ENCODE measurements around the gene ZNF629.

Gene ZNF629

GRCh38 chr16:30785126-30786106 lies 1.6 kb downstream of the ZNF629 start:
- no peak for DNase-seq

- no peak for DNase-seq
Observed at GRCh38 chr16:30784215-30784614, 2.8 kb downstream of the ZNF629 start.

- DNase-seq = no peak
Observed at GRCh38 chr16:30783280-30784109, 3.5 kb downstream of the ZNF629 start.

GRCh38 chr16:30782486-30783279 lies 4.3 kb downstream of the ZNF629 start:
- no peak for DNase-seq

- DNase-seq = no peak
Observed at GRCh38 chr16:30780549-30780948, 6.5 kb downstream of the ZNF629 start.

- DNase-seq = no peak
Observed at GRCh38 chr16:30780021-30780420, 7.0 kb downstream of the ZNF629 start.

GRCh38 chr16:30779596-30779995 lies 7.4 kb downstream of the ZNF629 start:
- no peak for DNase-seq

- no peak for DNase-seq
Observed at GRCh38 chr16:30778549-30779244, 8.3 kb downstream of the ZNF629 start.

GRCh38 chr16:30777591-30778297 lies 9.3 kb downstream of the ZNF629 start:
- no peak for DNase-seq

GRCh38 chr16:30775392-30776188 lies 11.4 kb downstream of the ZNF629 start:
- DNase-seq = peak; percentile 57

- DNase-seq = no peak
Observed at GRCh38 chr16:30775131-30775391, 11.9 kb downstream of the ZNF629 start.

- no peak for DNase-seq
Observed at GRCh38 chr16:30774367-30775130, 12.5 kb downstream of the ZNF629 start.

- no peak for DNase-seq
Observed at GRCh38 chr16:30773826-30774225, 13.2 kb downstream of the ZNF629 start.

- DNase-seq = no peak
Observed at GRCh38 chr16:30771726-30772125, 15.3 kb downstream of the ZNF629 start.

GRCh38 chr16:30769379-30770089 lies 17.5 kb downstream of the ZNF629 start:
- DNase-seq = no peak

GRCh38 chr16:30768583-30769181 lies 18.3 kb downstream of the ZNF629 start:
- DNase-seq = no peak

- peak; percentile 57 for DNase-seq
Observed at GRCh38 chr16:30767767-30768465, 19.1 kb downstream of the ZNF629 start.

- DNase-seq = no peak
Observed at GRCh38 chr16:30766933-30767284, 20.1 kb downstream of the ZNF629 start.

Data from CD4-positive, alpha-beta T cell treated with Interferon gamma for 1 hour (primary cell).